Measurements from ENCODE around the gene MUC15. TPM values are rescaled to one million over a fixed set of nuclear protein-coding genes. Genes with fewer than 3 reads are reported as not detected.

The MUC15 gene
- total and polyA plus RNA-seq, 4 experiments from 2014 or later: not detected

DNA sequence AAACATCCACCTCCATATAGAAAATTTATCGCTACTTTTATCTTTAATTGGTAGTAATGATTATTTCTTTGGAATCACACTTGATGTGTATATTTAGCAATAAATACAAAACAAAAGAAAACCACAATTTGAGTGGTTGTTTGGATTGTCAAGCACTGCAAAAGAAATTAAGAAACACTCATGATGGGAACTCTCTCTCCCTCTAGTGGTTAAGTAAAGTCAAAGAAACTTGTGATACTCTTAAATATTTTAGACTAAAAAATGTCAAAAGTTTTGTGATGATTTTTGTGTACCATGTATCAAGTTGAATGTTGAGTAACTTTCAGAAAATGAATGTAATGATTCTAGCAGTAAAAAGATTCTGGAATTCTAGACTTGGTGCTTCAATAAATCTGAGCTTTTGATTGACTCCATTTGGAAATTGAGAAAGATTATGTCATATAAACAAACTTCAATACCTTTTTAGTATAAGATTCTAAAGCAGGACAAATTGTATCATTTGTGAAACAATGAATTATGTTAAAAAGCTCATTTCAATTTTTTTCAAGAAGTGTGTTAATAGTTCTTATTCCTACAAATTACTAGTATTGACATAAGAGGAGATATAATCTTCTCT, 20.8 kb downstream of the MUC15 start:
- Histone ChIP-seq H3K36me3 (ENCODE audit: insufficient read depth, low read length) (no peaks in the 10 kb centered on the region), H3K4me1 (ENCODE audit: insufficient read depth, low read length) (no peaks in the 10 kb centered on the region), H3K4me3 (ENCODE audit: low read length in 2 of 2) (no peak overlapping the region), H3K27ac (ENCODE audit: low read depth, low read length) (no peak overlapping the region), H3K27me3 (ENCODE audit: insufficient read depth, low read length) (no peaks in the 10 kb centered on the region), H3K9me3 (ENCODE audit: control insufficient read depth in 1 of 2, low read length in 2 of 2) (no peaks in the 10 kb centered on the region)
- no peak overlapping the region for H3K4me3 Mint-ChIP-seq
- intact Hi-C loops (cut with micrococcal nuclease): no loop called here
- no peak overlapping the region for H3K27ac Mint-ChIP-seq
- no peak for DNase-seq
- no peaks in the 10 kb centered on the region for H3K4me1 Mint-ChIP-seq
- H3K9me3 Mint-ChIP-seq: peaks cover 2 to 11% (median 5%) of the 10 kb centered on the region in 8 donors
- H3K27me3 Mint-ChIP-seq: no peaks in the 10 kb centered on the region
- CTCF ChIA-PET (ENCODE audit: partially characterized antibody): no interaction called here
- no peaks in the 10 kb centered on the region for H3K36me3 Mint-ChIP-seq
- POLR2A ChIA-PET (ENCODE audit: partially characterized antibody): no interaction called here

DNA sequence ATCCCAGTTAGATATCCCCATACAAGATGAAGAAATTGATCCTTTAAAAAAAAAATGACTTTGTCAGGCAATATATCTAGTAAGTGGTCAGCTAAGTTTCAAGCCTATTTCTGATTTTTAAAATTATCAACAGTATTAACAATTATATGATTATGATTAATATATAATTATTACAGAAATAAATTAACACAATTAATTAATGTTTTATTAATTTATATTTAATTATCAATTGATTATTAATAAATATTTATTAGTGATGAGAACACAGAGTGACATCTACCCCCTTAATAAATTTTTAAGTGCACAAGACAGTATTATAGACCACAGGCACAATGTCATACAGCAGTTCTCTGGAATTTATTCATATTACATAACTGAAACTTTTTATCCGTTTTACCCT, 22.0 kb downstream of the MUC15 start:
- POLR2A ChIA-PET (ENCODE audit: partially characterized antibody): no interaction called here
- Mint-ChIP-seq H3K9me3 (peaks cover 2 to 11% (median 5%) of the 10 kb centered on the region in 8 donors), H3K4me3 (no peak overlapping the region), H3K27me3 (no peaks in the 10 kb centered on the region), H3K27ac (no peak overlapping the region), H3K4me1 (no peaks in the 10 kb centered on the region), H3K36me3 (no peaks in the 10 kb centered on the region)
- H3K9me3 ChIP-seq (ENCODE audit: control insufficient read depth in 1 of 2, low read length in 2 of 2): no peaks in the 10 kb centered on the region
- no peak overlapping the region for H3K27ac ChIP-seq (ENCODE audit: low read depth, low read length)
- DNase-seq: no peak
- intact Hi-C loops (cut with micrococcal nuclease): no loop called here
- H3K27me3 ChIP-seq (ENCODE audit: insufficient read depth, low read length): no peaks in the 10 kb centered on the region
- H3K4me3 ChIP-seq (ENCODE audit: low read length in 2 of 2): no peak overlapping the region
- no peaks in the 10 kb centered on the region for H3K36me3 ChIP-seq (ENCODE audit: insufficient read depth, low read length)
- no peaks in the 10 kb centered on the region for H3K4me1 ChIP-seq (ENCODE audit: insufficient read depth, low read length)
- CTCF ChIA-PET (ENCODE audit: partially characterized antibody): no interaction called here

DNA sequence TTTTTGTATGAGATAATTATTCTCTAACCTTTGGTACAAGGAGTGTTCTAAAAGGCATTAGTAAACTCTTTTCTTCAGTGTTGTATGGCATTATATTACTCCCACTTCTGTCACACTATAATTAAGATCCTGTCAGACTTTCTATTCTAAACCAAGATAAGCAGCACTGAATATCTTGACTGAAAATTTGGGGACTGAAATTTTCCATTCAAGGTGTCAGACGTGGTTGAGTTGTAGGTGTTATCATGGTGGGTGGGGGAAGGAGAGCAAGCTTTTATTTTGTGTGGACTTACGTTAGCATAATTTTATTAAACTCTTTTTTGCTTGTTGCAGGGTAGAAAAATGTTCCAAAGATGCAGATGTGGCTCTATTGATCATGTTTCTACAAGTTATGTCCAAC, 22.9 kb downstream of the MUC15 start:
- no peak overlapping the region for H3K4me3 Mint-ChIP-seq
- Histone ChIP-seq H3K9me3 (ENCODE audit: control insufficient read depth in 1 of 2, low read length in 2 of 2) (no peaks in the 10 kb centered on the region), H3K27ac (ENCODE audit: low read depth, low read length) (no peak overlapping the region), H3K27me3 (ENCODE audit: insufficient read depth, low read length) (no peaks in the 10 kb centered on the region), H3K4me1 (ENCODE audit: insufficient read depth, low read length) (no peaks in the 10 kb centered on the region), H3K4me3 (ENCODE audit: low read length in 2 of 2) (no peak overlapping the region), H3K36me3 (ENCODE audit: insufficient read depth, low read length) (no peaks in the 10 kb centered on the region)
- H3K27me3 Mint-ChIP-seq: no peaks in the 10 kb centered on the region
- no peaks in the 10 kb centered on the region for H3K4me1 Mint-ChIP-seq
- ChIA-PET POLR2A (ENCODE audit: partially characterized antibody) (no interaction called here), CTCF (ENCODE audit: partially characterized antibody) (no interaction called here)
- H3K9me3 Mint-ChIP-seq: peaks cover 0 to 11% (median 4%) of the 10 kb centered on the region in 8 donors
- intact Hi-C loops (cut with micrococcal nuclease): no loop called here
- H3K36me3 Mint-ChIP-seq: no peaks in the 10 kb centered on the region
- no peak for DNase-seq
- H3K27ac Mint-ChIP-seq: no peak overlapping the region

DNA sequence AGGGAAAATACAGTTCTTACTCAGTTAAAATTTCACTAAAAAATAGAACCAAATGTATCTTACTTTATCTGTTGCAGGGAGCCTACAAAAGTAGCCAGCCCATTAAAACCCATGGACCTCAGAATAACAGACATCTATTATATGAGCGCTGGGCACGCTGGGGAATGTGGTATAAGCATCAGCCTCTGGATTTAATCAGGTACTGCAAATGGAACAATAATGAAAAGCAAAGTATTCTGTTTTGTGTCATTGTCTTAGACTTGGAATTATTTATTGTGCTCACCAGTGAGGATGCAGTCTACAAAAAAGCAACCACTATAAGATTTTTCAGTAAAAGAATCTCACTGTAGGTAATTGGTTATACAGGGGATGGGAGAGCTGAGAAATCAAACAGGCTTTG, 30.2 kb downstream of the MUC15 start:
- H3K4me1 ChIP-seq (ENCODE audit: insufficient read depth, low read length): no peaks in the 10 kb centered on the region
- H3K27ac Mint-ChIP-seq: no peak overlapping the region

GRCh38 chr11:26539517-26539916, 32.5 kb downstream of the MUC15 start:
- ChIA-PET CTCF (ENCODE audit: partially characterized antibody) (no interaction called here), POLR2A (ENCODE audit: partially characterized antibody) (no interaction called here)
- DNase-seq: no peak
- Mint-ChIP-seq H3K36me3 (no peaks in the 10 kb centered on the region), H3K27ac (no peak overlapping the region), H3K9me3 (peaks cover 2 to 19% (median 10%) of the 10 kb centered on the region in 8 donors), H3K27me3 (no peaks in the 10 kb centered on the region), H3K4me3 (no peak overlapping the region), H3K4me1 (no peaks in the 10 kb centered on the region)
- intact Hi-C loops (cut with micrococcal nuclease): no loop called here
- Histone ChIP-seq H3K4me3 (ENCODE audit: low read length in 2 of 2) (no peak overlapping the region), H3K4me1 (ENCODE audit: insufficient read depth, low read length) (no peaks in the 10 kb centered on the region), H3K27ac (ENCODE audit: low read depth, low read length) (no peak overlapping the region), H3K36me3 (ENCODE audit: insufficient read depth, low read length) (no peaks in the 10 kb centered on the region), H3K27me3 (ENCODE audit: insufficient read depth, low read length) (no peaks in the 10 kb centered on the region), H3K9me3 (ENCODE audit: control insufficient read depth in 1 of 2, low read length in 2 of 2) (no peaks in the 10 kb centered on the region)

More for the DNA sequence above, 30.2 kb downstream of the MUC15 start:
- no peak overlapping the region for H3K27ac ChIP-seq (ENCODE audit: low read depth, low read length)
- H3K4me1 Mint-ChIP-seq: no peaks in the 10 kb centered on the region
- H3K27me3 ChIP-seq (ENCODE audit: insufficient read depth, low read length): no peaks in the 10 kb centered on the region
- no peaks in the 10 kb centered on the region for H3K9me3 ChIP-seq (ENCODE audit: control insufficient read depth in 1 of 2, low read length in 2 of 2)
- ChIA-PET POLR2A (ENCODE audit: partially characterized antibody) (no interaction called here), CTCF (ENCODE audit: partially characterized antibody) (no interaction called here)
- intact Hi-C loops (cut with micrococcal nuclease): no loop called here
- H3K9me3 Mint-ChIP-seq: peaks cover 2 to 19% (median 11%) of the 10 kb centered on the region in 8 donors
- H3K27me3 Mint-ChIP-seq: no peaks in the 10 kb centered on the region
- H3K4me3 Mint-ChIP-seq: no peak overlapping the region
- H3K36me3 Mint-ChIP-seq: no peaks in the 10 kb centered on the region
- no peak for DNase-seq
- H3K4me3 ChIP-seq (ENCODE audit: low read length in 2 of 2): no peak overlapping the region
- H3K36me3 ChIP-seq (ENCODE audit: insufficient read depth, low read length): no peaks in the 10 kb centered on the region

DNA sequence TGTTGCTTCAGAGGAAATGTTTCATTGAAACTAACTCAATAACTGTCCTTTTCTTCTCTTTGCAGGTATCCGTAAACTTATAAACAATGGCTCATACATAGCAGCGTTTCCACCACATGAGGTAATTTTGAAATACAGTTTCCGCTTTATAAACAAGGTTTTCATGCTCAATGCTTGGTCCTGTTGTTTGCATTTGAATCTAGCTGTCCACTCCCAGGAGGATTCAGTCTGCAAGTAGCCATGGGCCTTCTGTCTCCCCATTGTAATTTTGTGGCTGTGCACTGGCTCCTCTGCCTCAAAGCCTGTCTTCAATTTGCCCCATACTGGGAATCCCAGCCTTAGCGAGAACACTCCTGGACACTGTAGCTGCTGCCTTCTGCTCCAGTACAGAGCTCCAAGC, 34.7 kb downstream of the MUC15 start:
- Histone ChIP-seq H3K4me3 (ENCODE audit: low read length in 2 of 2) (no peak overlapping the region), H3K36me3 (ENCODE audit: insufficient read depth, low read length) (no peaks in the 10 kb centered on the region), H3K27ac (ENCODE audit: low read depth, low read length) (no peak overlapping the region), H3K27me3 (ENCODE audit: insufficient read depth, low read length) (no peaks in the 10 kb centered on the region), H3K9me3 (ENCODE audit: control insufficient read depth in 1 of 2, low read length in 2 of 2) (no peaks in the 10 kb centered on the region), H3K4me1 (ENCODE audit: insufficient read depth, low read length) (no peaks in the 10 kb centered on the region)
- H3K9me3 Mint-ChIP-seq: peaks cover 0 to 15% (median 9%) of the 10 kb centered on the region in 8 donors
- ChIA-PET POLR2A (ENCODE audit: partially characterized antibody) (no interaction called here), CTCF (ENCODE audit: partially characterized antibody) (no interaction called here)
- no peak overlapping the region for H3K4me3 Mint-ChIP-seq
- H3K36me3 Mint-ChIP-seq: no peaks in the 10 kb centered on the region
- H3K27me3 Mint-ChIP-seq: no peaks in the 10 kb centered on the region
- intact Hi-C loops (cut with micrococcal nuclease): no loop called here
- H3K4me1 Mint-ChIP-seq: no peaks in the 10 kb centered on the region
- no peak for DNase-seq
- no peak overlapping the region for H3K27ac Mint-ChIP-seq

GRCh38 chr11:26527685-26528084, 44.4 kb downstream of the MUC15 start:
- ChIA-PET CTCF (ENCODE audit: partially characterized antibody) (no interaction called here), POLR2A (ENCODE audit: partially characterized antibody) (no interaction called here)
- no peaks in the 10 kb centered on the region for H3K36me3 ChIP-seq (ENCODE audit: insufficient read depth, low read length)
- Mint-ChIP-seq H3K27ac (no peak overlapping the region), H3K27me3 (no peaks in the 10 kb centered on the region), H3K4me1 (no peaks in the 10 kb centered on the region), H3K4me3 (no peak overlapping the region), H3K36me3 (no peaks in the 10 kb centered on the region), H3K9me3 (peaks cover 0 to 8% (median 4%) of the 10 kb centered on the region in 8 donors)
- no peak overlapping the region for H3K27ac ChIP-seq (ENCODE audit: low read depth, low read length)
- DNase-seq: no peak
- H3K4me1 ChIP-seq (ENCODE audit: insufficient read depth, low read length): no peaks in the 10 kb centered on the region
- no peaks in the 10 kb centered on the region for H3K27me3 ChIP-seq (ENCODE audit: insufficient read depth, low read length)
- intact Hi-C loops (cut with micrococcal nuclease): no loop called here
- H3K9me3 ChIP-seq (ENCODE audit: control insufficient read depth in 1 of 2, low read length in 2 of 2): no peaks in the 10 kb centered on the region
- no peak overlapping the region for H3K4me3 ChIP-seq (ENCODE audit: low read length in 2 of 2)

Data from CD4-positive, alpha-beta memory T cell (primary cell).